Effector CD8-positive, alpha-beta T cell (primary cell): Measurements from ENCODE around the gene KLRF2.
"Not testable (repeated sequence)": the region's sequence is repeated elsewhere in the genome, so short reads cannot be mapped to it uniquely, and the experiment has no call there.

Experiments
- DNase-seq: peaks from one replicate; lab custom pipeline; 2025; lab: John Stamatoyannopoulos, UW
- total RNA-seq, 4 experiments: gene quantifications; one replicate each; lab custom pipeline; 2026; lab: John Stamatoyannopoulos, UW

Gene KLRF2
- 0 reads per million in 4 experiments for total RNA-seq

- no peak for DNase-seq
Observed at GRCh38 chr12:9881246-9881645, at the start of gene KLRF2. Gene KLRF2, plus strand, starts transcription at chr12:9881489. Its CDS starts 107 bp downstream, at chr12:9881596.

- DNase-seq = no peak
Observed at GRCh38 chr12:9831720-9832119, 49.6 kb upstream of the KLRF2 start.

GRCh38 chr12:9843407-9843806 is 37.9 kb upstream of the KLRF2 start:
- DNase-seq = no peak

- no peak for DNase-seq
Observed at GRCh38 chr12:9848899-9849298, 32.4 kb upstream of the KLRF2 start.

- DNase-seq = no peak
Observed at GRCh38 chr12:9851050-9851449, 30.2 kb upstream of the KLRF2 start.

GRCh38 chr12:9851927-9852326 is 29.4 kb upstream of the KLRF2 start:
- no peak for DNase-seq

- DNase-seq = no peak
Observed at GRCh38 chr12:9856151-9856550, 25.1 kb upstream of the KLRF2 start.

GRCh38 chr12:9856894-9857293 is 24.4 kb upstream of the KLRF2 start:
- DNase-seq = no peak

- no peak for DNase-seq
Observed at GRCh38 chr12:9858135-9858534, 23.2 kb upstream of the KLRF2 start.

GRCh38 chr12:9864913-9865675 is 16.2 kb upstream of the KLRF2 start:
- no peak for DNase-seq

GRCh38 chr12:9866860-9867269 is 14.4 kb upstream of the KLRF2 start:
- DNase-seq = no peak

GRCh38 chr12:9867531-9867930 is 13.8 kb upstream of the KLRF2 start:
- no peak for DNase-seq

GRCh38 chr12:9868311-9868801 is 12.9 kb upstream of the KLRF2 start:
- no peak for DNase-seq

- no peak for DNase-seq
Observed at GRCh38 chr12:9868951-9869306, 12.4 kb upstream of the KLRF2 start.

- no peak for DNase-seq
Observed at GRCh38 chr12:9869307-9870161, 11.8 kb upstream of the KLRF2 start, which contains the start of gene CLEC2B. Gene CLEC2B, minus strand, starts transcription at chr12:9869354.

GRCh38 chr12:9870286-9870866 is 10.9 kb upstream of the KLRF2 start:
- no peak for DNase-seq

GRCh38 chr12:9872162-9872561 is 9.1 kb upstream of the KLRF2 start:
- DNase-seq = no peak

GRCh38 chr12:9872742-9873141 is 8.5 kb upstream of the KLRF2 start:
- DNase-seq = no peak

GRCh38 chr12:9876120-9876519 is 5.2 kb upstream of the KLRF2 start:
- DNase-seq = not testable (repeated sequence)

- DNase-seq = no peak
Observed at GRCh38 chr12:9880532-9881078, 684 bp upstream of the KLRF2 start.

- no peak for DNase-seq
Observed at GRCh38 chr12:9881988-9882387, 699 bp downstream of the KLRF2 start.

GRCh38 chr12:9883175-9883574 is 1.9 kb downstream of the KLRF2 start:
- no peak for DNase-seq
